HG02938 (cell line): ENCODE measurements around the gene PLXNB2.
"Not testable (repeated sequence)": the region's sequence is repeated elsewhere in the genome, so short reads cannot be mapped to it uniquely, and the experiment has no call there.

ENCODE experiments used
- ATAC-seq: cut with Tn5 transposase; IDR thresholded peaks from one replicate; pipeline ENCODE4 v1.9.1; 2021; ENCODE audit warnings: mild to moderate bottlenecking, moderate library complexity; ENCODE audit not compliant: unreplicated experiment

The PLXNB2 gene

GRCh38 chr22:50326956-50327710, 19.7 kb upstream of the PLXNB2 start, which contains the start of gene DENND6B:
Gene DENND6B (minus strand): TSS chr22:50327012. CDS start chr22:50326988, 24 bp downstream.
- ATAC-seq = peak; percentile 58

GRCh38 chr22:50326225-50326955, 18.9 kb upstream of the PLXNB2 start:
- no peak for ATAC-seq

GRCh38 chr22:50325444-50326224, 18.2 kb upstream of the PLXNB2 start:
- no peak for ATAC-seq

DNA sequence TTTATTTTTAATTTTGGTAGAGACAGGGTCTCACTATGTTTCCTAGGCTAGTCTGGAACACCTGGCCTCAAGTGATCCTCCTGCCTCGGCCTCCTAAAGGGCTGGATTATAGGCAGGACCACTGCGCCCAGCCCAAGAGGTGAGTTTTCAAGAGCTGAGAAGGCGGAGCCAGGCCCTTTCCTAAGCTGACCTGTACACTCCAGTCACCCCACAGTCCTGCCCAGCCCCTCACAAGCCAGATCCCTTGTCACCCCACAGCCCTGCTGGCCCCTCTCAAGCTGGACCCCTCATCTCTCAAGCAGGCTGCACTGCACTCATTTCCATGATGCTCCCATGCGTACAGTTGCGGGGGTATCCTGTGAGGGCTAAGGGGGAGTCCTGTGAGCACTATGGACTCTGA, 16.5 kb upstream of the PLXNB2 start:
- no peak for ATAC-seq

GRCh38 chr22:50322382-50323104, 15.1 kb upstream of the PLXNB2 start:
- not testable (repeated sequence) for ATAC-seq

GRCh38 chr22:50320671-50321325, 13.4 kb upstream of the PLXNB2 start:
- no peak for ATAC-seq

GRCh38 chr22:50320116-50320515, 12.7 kb upstream of the PLXNB2 start:
- ATAC-seq = no peak

GRCh38 chr22:50319503-50319951, 12.1 kb upstream of the PLXNB2 start:
- ATAC-seq = no peak

- ATAC-seq = no peak
Measured at GRCh38 chr22:50318698-50319411, 11.4 kb upstream of the PLXNB2 start.

DNA sequence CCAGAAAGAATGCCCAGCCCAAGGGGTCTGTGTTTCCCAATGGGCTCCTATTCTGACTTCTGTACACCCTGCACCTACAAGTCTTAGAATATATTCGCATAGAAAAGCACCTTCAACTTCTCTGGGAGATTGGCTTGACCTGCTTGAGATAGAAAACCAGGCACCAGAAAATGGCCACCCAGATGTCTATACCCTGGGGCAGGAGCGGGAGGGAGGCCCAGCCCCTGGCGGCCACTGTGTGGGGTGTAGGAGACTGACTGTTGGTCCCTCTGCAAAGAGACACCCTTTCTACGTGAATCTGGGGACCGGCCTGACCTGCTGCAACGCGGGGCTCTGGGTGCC, 10.9 kb upstream of the PLXNB2 start:
- no peak for ATAC-seq

- ATAC-seq = no peak
Measured at GRCh38 chr22:50317674-50318073, 10.2 kb upstream of the PLXNB2 start.

- no peak for ATAC-seq
Measured at GRCh38 chr22:50317178-50317577, 9.7 kb upstream of the PLXNB2 start.

GRCh38 chr22:50316114-50317065, 8.9 kb upstream of the PLXNB2 start:
- no peak for ATAC-seq

DNA sequence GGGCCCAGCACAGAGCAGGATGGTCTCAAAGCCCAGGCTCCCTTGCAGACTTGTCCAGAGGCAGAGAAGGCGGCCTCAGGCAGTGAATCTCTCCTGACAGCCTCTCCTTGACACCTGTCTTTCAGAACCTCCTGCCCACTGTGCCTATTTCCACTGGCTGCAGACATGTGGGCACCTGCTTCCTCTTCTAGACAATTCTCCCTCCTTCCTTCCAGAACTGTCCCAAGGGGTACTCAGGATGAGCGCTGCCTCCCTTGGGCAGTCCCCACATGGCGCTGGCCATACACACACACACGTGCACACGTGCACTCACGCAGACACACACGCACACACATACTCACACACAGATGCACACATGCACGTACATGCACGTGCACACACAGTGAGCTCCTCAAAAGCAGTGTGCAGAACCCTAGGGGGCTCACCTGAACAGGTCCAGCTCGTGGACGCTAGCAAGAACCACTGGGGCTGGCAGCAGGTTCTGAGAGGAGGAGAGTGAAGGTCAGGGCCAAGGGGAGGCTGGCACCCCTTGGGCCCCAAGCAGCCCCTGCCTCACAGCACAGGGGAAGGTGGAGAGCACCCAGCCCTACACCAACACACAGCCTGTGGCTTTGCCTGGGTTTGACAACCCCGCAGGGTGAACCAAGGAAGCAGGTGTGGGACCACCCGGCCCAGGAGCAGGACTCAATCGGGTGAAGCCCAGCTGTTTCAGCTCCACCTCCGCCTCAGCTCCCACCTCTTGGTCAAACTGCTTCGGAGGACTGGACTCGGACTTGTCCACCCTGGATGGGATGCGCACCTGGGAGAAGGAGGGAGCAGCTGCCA, 8.1 kb upstream of the PLXNB2 start:
- ATAC-seq = no peak

DNA sequence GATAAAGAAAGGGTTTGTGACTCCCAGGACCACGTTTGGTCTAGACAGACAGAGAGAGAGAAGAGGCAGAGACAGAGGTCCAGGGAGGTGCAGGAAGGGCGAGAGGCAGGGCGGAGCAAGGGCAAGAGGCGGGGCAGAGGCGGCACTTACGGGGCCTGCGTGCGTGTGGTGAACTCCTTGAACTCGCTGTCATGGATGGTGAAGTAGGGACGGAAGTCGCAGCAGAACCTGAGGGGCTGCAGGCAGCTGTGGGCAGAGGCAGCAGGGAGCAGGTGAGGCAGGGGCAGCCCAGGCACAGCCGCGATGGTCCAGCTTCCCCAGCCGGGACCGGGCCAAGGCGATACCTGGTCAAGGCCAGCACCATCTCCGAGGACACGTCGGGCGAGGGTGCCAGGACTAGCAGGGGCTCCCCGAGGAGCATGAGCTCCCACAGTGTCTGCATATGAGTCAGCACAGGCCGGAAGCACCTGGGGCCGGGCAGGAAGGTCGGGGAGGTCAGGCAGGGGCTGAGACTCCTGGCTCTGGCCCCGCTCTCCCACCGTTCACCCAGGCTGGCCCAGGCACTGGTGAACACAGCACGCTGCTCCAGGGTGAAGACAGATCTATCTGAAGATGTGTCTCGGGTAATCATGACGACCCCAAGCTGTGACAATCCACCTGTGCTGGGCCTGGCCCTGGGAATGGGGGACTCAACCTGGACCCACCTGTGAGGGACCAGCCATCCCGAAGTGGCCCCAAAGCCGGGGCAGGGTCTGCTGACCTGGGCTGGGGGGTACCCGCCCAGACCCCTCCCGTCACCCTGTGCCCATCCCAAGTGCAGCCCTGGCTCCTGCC, 7.2 kb upstream of the PLXNB2 start:
- peak; percentile 66 for ATAC-seq

- ATAC-seq = no peak
Measured at GRCh38 chr22:50314081-50314454, 6.6 kb upstream of the PLXNB2 start.

DNA sequence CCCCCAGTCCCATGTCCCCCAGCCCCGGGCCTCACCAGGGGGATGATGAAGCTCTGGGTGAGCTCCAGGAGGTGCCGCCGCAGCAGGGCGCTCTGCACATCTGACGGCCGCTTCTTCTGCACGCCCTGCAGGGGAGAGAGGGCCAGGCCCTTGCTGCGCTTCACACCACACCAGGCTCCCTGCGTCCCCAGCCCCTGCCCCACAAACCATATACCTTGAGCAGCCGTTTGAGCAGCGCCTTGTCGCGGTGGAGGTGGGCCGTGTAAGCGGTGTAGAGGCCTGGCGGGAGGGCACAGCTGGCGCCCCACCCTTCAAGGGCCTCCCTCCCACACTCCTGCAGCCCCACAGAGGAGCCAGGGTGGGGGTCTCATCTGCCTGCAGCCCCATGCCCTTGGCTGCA, 6.2 kb upstream of the PLXNB2 start:
- ATAC-seq = no peak
